Endothelial cell of umbilical vein (primary cell): ENCODE results near the gene CYREN. TPM values are rescaled to one million over a fixed set of nuclear protein-coding genes. Genes with fewer than 3 reads are reported as not detected.

Experiments
- BruUV-seq: library from RNA; stranded (reverse); fragments of 400-500 nt; replicated peaks from 2 replicates; lab custom pipeline; 2021; lab: Mats Ljungman, UMichigan
- CTCF ChIA-PET: fragments of 300-600, 350-600 bp; sonication (Branson Sonifier 250); formaldehyde crosslinking; loops from one replicate; lab custom pipeline; 2021; ENCODE audit warnings: antibody characterized with exemption, inconsistent platforms; lab: Charles Lee
- POLR2A ChIA-PET: fragments of 300-600, 350-600 bp; sonication (Branson Sonifier 250); formaldehyde crosslinking; loops from one replicate; lab custom pipeline; 2021; ENCODE audit warnings: antibody characterized with exemption, inconsistent platforms; lab: Charles Lee
- DNase-seq: peaks from one replicate; pipeline ENCODE4 v3.0.0-alpha.2; 2011; ENCODE audit warnings: low read depth, low spot score
- FAIRE-seq: peaks from 2 replicates; lab custom pipeline; 2011; peaks lifted over from hg19 to GRCh38; lab: Jason Lieb, UNC
- H2AFZ ChIP-seq: 2 replicates; pipeline ENCODE4 v1.6.0; 2012; ENCODE audit warnings: low read depth, low read length, control low read depth, inconsistent platforms
- H3K27ac ChIP-seq: 2 replicates; pipeline ENCODE4 v1.5.1; 2011; ENCODE audit warnings: low read depth, mild to moderate bottlenecking, control low read depth, low read length, moderate library complexity; ENCODE audit not compliant: insufficient read depth
- H3K27me3 ChIP-seq, 2 experiments: 2 replicates each; pipeline versions ENCODE4 v1.6.0 to v1.6.1; 2011; ENCODE audit warnings: low read length in 2 of 2, mixed read lengths in 1 of 2; ENCODE audit not compliant: control insufficient read depth in 2 of 2, insufficient read depth in 2 of 2
- H3K36me3 ChIP-seq, 2 experiments: 2 replicates in 1 of 2; 3 replicates in 1 of 2; pipeline ENCODE4 v1.5.1; 2011; ENCODE audit warnings: low read length in 2 of 2, mild to moderate bottlenecking in 1 of 2, moderate library complexity in 1 of 2; ENCODE audit not compliant: control insufficient read depth in 2 of 2, insufficient read depth in 2 of 2; ENCODE audit errors: extremely low read depth in 1 of 2
- H3K4me1 ChIP-seq: 3 replicates; pipeline ENCODE4 v1.5.1; 2011; ENCODE audit warnings: mild to moderate bottlenecking, low read length; ENCODE audit not compliant: control insufficient read depth, insufficient read depth; ENCODE audit errors: extremely low read depth
- H3K4me2 ChIP-seq: 2 replicates; pipeline ENCODE4 v1.6.1; 2011; ENCODE audit warnings: low read length, control low read depth, mixed read lengths; ENCODE audit not compliant: insufficient read depth
- H3K4me3 ChIP-seq, 3 experiments: fragments of 200-600 bp in 1 of 3; sonication (generic), shearing (Covaris generic) in 1 of 3; replicated peaks in 1 of 3; 2 replicates each; pipeline ENCODE4 v1.5.1; 2011 to 2016; ENCODE audit warnings: control low read depth in 3 of 3, low read length in 3 of 3, mild to moderate bottlenecking in 2 of 3, inconsistent platforms in 1 of 3, low read depth in 1 of 3, moderate library complexity in 1 of 3; ENCODE audit not compliant: insufficient read depth in 1 of 3
- H3K79me2 ChIP-seq: 2 replicates; pipeline ENCODE4 v1.6.0; 2012; ENCODE audit warnings: low read length, inconsistent platforms; ENCODE audit not compliant: control insufficient read depth, insufficient read depth
- H3K9ac ChIP-seq: replicated peaks from 2 replicates; pipeline ENCODE3; 2011; ENCODE audit warnings: low read length, control low read depth; ENCODE audit not compliant: insufficient read depth; ENCODE audit errors: extremely low read depth
- H3K9me1 ChIP-seq: replicated peaks from 3 replicates; pipeline ENCODE4 v1.6.0; 2011; ENCODE audit warnings: mild to moderate bottlenecking, low read length; ENCODE audit not compliant: control insufficient read depth, insufficient read depth; ENCODE audit errors: extremely low read depth
- H3K9me3 ChIP-seq: replicated peaks from 2 replicates; pipeline ENCODE4 v1.5.1; 2012; ENCODE audit warnings: low read length, inconsistent platforms; ENCODE audit not compliant: control insufficient read depth, insufficient read depth
- H4K20me1 ChIP-seq: replicated peaks from 2 replicates; pipeline ENCODE3; 2011; ENCODE audit warnings: mild to moderate bottlenecking, low read length; ENCODE audit not compliant: control insufficient read depth, insufficient read depth; ENCODE audit errors: extremely low read depth
- CTCF ChIP-seq, 2 donors: IDR thresholded peaks; 1 replicate in 1 of 2; 2 replicates in 1 of 2; pipeline ENCODE4 v1.5.1; 2011; ENCODE audit warnings: low read length in 2 of 2, mild to moderate bottlenecking in 2 of 2, moderate library complexity in 2 of 2, control low read depth in 1 of 2, inconsistent platforms in 1 of 2, low read depth in 1 of 2; ENCODE audit not compliant: insufficient read depth in 1 of 2; ENCODE audit errors: extremely low read depth in 1 of 2
- EZH2 ChIP-seq: IDR thresholded peaks from 2 replicates; pipeline ENCODE4 v1.6.1; 2012; ENCODE audit warnings: borderline replicate concordance, low read depth, mild to moderate bottlenecking, moderate library complexity, low read length, inconsistent platforms; ENCODE audit not compliant: severe bottlenecking
- FOS ChIP-seq: IDR thresholded peaks from 2 replicates; pipeline ENCODE4 v1.6.1; 2011; ENCODE audit warnings: mild to moderate bottlenecking, low read length, moderate library complexity, borderline replicate concordance; ENCODE audit not compliant: insufficient read depth
- GATA2 ChIP-seq: IDR thresholded peaks from 2 replicates; pipeline ENCODE4 v1.7.0; 2011; ENCODE audit warnings: low read depth, mild to moderate bottlenecking, moderate library complexity, mixed read lengths, low read length; ENCODE audit not compliant: insufficient read length, insufficient read depth
- JUN ChIP-seq: IDR thresholded peaks from 2 replicates; pipeline ENCODE4 v1.6.1; 2011; ENCODE audit warnings: borderline replicate concordance, low read depth; ENCODE audit not compliant: insufficient read length, insufficient read depth
- MAX ChIP-seq: IDR thresholded peaks from 2 replicates; pipeline ENCODE4 v1.6.1; 2011; ENCODE audit not compliant: insufficient read depth, insufficient read length
- MYC ChIP-seq: IDR thresholded peaks from one replicate; pipeline ENCODE4 v1.6.1; 2011; ENCODE audit warnings: mild to moderate bottlenecking, low read depth, low read length
- POLR2A ChIP-seq: IDR thresholded peaks from 2 replicates; pipeline ENCODE4 v1.6.1; 2012; ENCODE audit warnings: low read depth, mild to moderate bottlenecking, control low read depth, low read length
- POLR2AphosphoS5 ChIP-seq: IDR thresholded peaks from 2 replicates; pipeline ENCODE4 v1.6.1; 2012; ENCODE audit warnings: low read depth, mild to moderate bottlenecking, control low read depth, low read length, moderate library complexity; ENCODE audit not compliant: insufficient read depth
- dilution Hi-C: fragments of 300-500 bp; cut with MboI; formaldehyde crosslinking; loops from one replicate; pipeline ENCODE4 v1.15.0; 2019; ENCODE audit warnings: low sequenced_read_pairs; ENCODE audit not compliant: extremely low pct_ligation_motif_present
- intact Hi-C: fragments of 100-400 bp; cut with micrococcal nuclease; formaldehyde crosslinking; loops from one replicate; pipeline ENCODE4 v1.10.0; 2022
- polyA plus RNA-seq, 4 experiments: library from polyadenylated mRNA; depleted of rRNA in 3 of 4; stranded (reverse) in 3 of 4; unstranded in 1 of 4; fragments of >200 nt; gene quantifications; 2 replicates each; pipeline versions ENCODE4 v1.2.1 to v1.2.3, GENCODE V29; 2011 to 2012; ENCODE audit warnings: missing spikeins in 1 of 4
- total RNA-seq: library from RNA; stranded (reverse); gene quantifications from 2 replicates; pipeline ENCODE4 v1.2.3, GENCODE V29; 2021

CYREN gene
- total and polyA plus RNA-seq, 2 donors (not counting 3 experiments of a cell fraction or from before 2014, with no cell fraction given), result 19.1 to 30.8 TPM

GRCh38 chr7:135194494-135195095 lies 24.1 kb upstream of the CYREN start:
- ChIA-PET POLR2A (no interaction called here), CTCF (no interaction called here)
- dilution Hi-C loops, result no loop called here
- no TSS peak for BruUV-seq
- H3K4me1 ChIP-seq, result no peaks in the 10 kb centered on the region
- peaks cover 2 to 4% of the 10 kb centered on the region in 2 experiments for H3K36me3 ChIP-seq
- no peaks in the 10 kb centered on the region for H4K20me1 ChIP-seq
- DNase-seq (no peak), FAIRE-seq (no peak)
- H3K9ac ChIP-seq, result no peak overlapping the region
- no peak overlapping the region for H3K4me2 ChIP-seq
- intact Hi-C loops, result no loop called here
- no peak overlapping the region for H3K27ac ChIP-seq
- H3K79me2 ChIP-seq, result no peaks in the 10 kb centered on the region
- no peak overlapping the region for H3K4me3 ChIP-seq
- H2AFZ ChIP-seq, result no peak overlapping the region
- H3K9me1 ChIP-seq, result no peaks in the 10 kb centered on the region
- H3K27me3 ChIP-seq, result no peaks in the 10 kb centered on the region
- no peaks in the 10 kb centered on the region for H3K9me3 ChIP-seq
- TF ChIP-seq FOS, result no peak
- no peak for TF ChIP-seq CTCF (IDR thresholded peaks at IDR 0.05; ENCODE audit: extremely low read depth in 1 of 2, insufficient read depth in 1 of 2, low read depth in 1 of 2, low read length in 2 of 2)
- TF ChIP-seq JUN, result no peak

DNA sequence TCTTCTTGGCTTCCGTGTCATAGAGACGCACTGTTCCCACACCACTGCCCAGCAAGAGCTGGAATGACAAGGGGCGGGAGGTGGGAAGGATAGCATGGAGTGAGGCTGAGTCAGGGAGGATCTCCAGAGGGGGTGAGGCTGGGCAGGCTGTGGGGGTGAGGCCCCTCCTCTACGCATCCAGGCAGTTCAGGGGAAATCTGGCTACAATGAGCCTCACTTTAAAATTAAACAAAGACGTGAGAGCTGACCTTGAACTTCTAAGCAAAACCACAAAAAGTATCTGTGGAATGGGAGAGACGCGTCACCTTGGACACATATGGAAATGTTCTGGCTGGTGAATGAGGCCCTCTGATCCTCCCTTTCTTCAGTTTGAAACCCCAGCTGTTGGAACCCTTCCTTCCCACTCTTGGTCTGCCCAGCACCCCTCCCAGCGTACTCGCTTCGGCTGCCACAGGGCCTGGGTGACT lies 23.1 kb upstream of the CYREN start:
- Histone ChIP-seq H3K4me2 (no peak overlapping the region), H3K9me1 (no peaks in the 10 kb centered on the region), H3K27me3 (no peaks in the 10 kb centered on the region), H2AFZ (no peak overlapping the region), H3K4me1 (no peaks in the 10 kb centered on the region), H4K20me1 (no peaks in the 10 kb centered on the region), H3K79me2 (no peaks in the 10 kb centered on the region), H3K36me3 (peaks cover 2 to 3% of the 10 kb centered on the region in 2 experiments), H3K9ac (no peak overlapping the region), H3K9me3 (no peaks in the 10 kb centered on the region), H3K27ac (no peak overlapping the region), H3K4me3 (no peak overlapping the region)
- no TSS peak for BruUV-seq
- TF ChIP-seq FOS (no peak), GATA2 (no peak), MAX (no peak), POLR2AphosphoS5 (no peak), EZH2 (no peak), JUN (no peak), MYC (no peak), CTCF (IDR thresholded peaks at IDR 0.05; ENCODE audit: extremely low read depth in 1 of 2, insufficient read depth in 1 of 2, low read depth in 1 of 2, low read length in 2 of 2) (no peak), POLR2A (no peak)
- POLR2A ChIA-PET, result no interaction called here
- CTCF ChIA-PET, result no interaction called here
- intact Hi-C loops, result no loop called here
- DNase-seq (no peak), FAIRE-seq (no peak)
- dilution Hi-C loops, result no loop called here
